Body of pancreas (tissue), 4 donors: ENCODE data around the gene FAM20C.

Source experiments
- POLR2A ChIP-seq, 3 donors: fragments of 450-650 bp; IDR thresholded peaks; one replicate each; pipeline ENCODE4 v1.6.1; 2016; ENCODE audit warnings: antibody characterized with exemption in 3 of 3, mild to moderate bottlenecking in 2 of 3
- TF ChIP-seq, protein P1 (sequence below), 7 experiments: fragments of 450-650 bp in 4 of 7; fragments of 200-600 bp in 3 of 7; sonication (generic) in 3 of 7; IDR thresholded peaks; one replicate each; pipeline ENCODE4 v1.5.1; 2016 to 2019; ENCODE audit warnings: antibody characterized with exemption in 7 of 7

- TF ChIP-seq, protein P1, sequence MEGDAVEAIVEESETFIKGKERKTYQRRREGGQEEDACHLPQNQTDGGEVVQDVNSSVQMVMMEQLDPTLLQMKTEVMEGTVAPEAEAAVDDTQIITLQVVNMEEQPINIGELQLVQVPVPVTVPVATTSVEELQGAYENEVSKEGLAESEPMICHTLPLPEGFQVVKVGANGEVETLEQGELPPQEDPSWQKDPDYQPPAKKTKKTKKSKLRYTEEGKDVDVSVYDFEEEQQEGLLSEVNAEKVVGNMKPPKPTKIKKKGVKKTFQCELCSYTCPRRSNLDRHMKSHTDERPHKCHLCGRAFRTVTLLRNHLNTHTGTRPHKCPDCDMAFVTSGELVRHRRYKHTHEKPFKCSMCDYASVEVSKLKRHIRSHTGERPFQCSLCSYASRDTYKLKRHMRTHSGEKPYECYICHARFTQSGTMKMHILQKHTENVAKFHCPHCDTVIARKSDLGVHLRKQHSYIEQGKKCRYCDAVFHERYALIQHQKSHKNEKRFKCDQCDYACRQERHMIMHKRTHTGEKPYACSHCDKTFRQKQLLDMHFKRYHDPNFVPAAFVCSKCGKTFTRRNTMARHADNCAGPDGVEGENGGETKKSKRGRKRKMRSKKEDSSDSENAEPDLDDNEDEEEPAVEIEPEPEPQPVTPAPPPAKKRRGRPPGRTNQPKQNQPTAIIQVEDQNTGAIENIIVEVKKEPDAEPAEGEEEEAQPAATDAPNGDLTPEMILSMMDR (IDR thresholded peaks at IDR 0.05): no peak
- no peak for TF ChIP-seq POLR2A (IDR thresholded peaks at IDR 0.05)
Measured at GRCh38 chr7:279821-280220, 87.5 kb downstream of the FAM20C start.
